ENCODE measurements around the gene KRIT1.

The KRIT1 gene

GRCh38 chr7:92150450-92151017 lies 95.2 kb downstream of the KRIT1 start:
- no peak for DNase-seq

DNA sequence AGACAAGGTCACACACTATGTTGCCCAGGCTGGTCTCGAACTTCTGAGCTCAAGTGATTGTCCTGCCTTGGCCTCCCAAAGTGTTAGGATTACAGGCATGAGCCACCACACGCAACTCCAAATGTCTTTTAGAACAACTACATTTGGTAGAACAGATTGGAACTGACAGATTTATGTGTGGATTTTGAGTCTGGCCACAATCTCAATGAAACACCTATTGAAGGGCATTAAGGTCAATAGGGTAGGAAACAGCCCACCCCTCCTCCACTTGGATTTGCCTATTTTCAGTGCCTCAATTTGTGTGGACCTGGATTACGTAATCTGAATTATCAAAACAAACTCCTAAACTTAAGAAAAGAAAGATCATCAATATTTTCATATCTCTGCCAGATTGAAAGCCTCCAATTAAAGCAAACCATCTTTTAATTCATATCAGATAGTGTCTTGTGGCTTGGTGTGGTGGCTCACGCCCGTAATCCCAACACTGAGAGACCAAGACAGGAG lies 95.9 kb downstream of the KRIT1 start:
- DNase-seq, result no peak
